Measurements from ENCODE around the gene TACC2.

TACC2 gene

DNA sequence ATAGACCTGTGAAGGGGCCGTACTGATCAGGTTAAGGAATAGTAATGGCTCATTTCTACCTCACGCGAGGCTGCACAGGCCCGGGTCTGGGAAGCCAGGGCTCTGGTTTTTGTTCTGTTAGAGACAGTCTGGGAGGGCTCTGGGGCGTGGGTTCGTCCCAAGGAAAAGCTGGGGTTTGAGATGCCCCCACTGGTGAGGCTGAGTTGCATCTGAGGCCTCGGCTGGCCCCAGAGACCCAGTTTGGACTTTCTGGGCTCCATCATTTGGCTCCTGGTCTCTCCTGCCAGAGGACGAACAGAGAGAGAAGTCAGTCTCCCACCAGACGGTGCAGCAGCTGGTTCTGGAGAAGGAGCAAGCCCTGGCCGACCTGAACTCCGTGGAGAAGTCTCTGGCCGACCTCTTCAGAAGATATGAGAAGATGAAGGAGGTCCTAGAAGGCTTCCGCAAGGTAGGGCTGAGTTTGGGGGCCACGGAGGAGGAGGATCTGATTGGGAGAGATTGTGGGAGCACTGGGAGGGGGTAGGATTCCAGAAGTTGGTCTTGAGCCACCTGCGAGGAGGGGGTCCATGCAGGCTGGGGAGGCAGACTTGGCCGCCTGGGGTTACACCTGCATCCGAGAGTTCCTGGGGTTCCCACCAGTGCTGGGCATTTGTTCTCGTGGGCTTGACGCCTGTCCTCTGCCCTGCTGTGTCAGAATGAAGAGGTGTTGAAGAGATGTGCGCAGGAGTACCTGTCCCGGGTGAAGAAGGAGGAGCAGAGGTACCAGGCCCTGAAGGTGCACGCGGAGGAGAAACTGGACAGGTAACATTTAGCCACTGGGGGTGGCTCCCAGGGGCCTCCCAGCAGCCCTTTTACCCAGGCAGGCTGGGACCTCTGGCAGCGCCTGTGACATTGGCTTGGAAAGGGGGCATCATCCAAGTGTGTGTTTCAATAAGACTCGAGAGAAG lies 259.7 kb downstream of the TACC2 start:
- H3K4me3 ChIP-seq (ENCODE audit: low read depth, low read length): no peak overlapping the region
- TF ChIP-seq, protein P1, sequence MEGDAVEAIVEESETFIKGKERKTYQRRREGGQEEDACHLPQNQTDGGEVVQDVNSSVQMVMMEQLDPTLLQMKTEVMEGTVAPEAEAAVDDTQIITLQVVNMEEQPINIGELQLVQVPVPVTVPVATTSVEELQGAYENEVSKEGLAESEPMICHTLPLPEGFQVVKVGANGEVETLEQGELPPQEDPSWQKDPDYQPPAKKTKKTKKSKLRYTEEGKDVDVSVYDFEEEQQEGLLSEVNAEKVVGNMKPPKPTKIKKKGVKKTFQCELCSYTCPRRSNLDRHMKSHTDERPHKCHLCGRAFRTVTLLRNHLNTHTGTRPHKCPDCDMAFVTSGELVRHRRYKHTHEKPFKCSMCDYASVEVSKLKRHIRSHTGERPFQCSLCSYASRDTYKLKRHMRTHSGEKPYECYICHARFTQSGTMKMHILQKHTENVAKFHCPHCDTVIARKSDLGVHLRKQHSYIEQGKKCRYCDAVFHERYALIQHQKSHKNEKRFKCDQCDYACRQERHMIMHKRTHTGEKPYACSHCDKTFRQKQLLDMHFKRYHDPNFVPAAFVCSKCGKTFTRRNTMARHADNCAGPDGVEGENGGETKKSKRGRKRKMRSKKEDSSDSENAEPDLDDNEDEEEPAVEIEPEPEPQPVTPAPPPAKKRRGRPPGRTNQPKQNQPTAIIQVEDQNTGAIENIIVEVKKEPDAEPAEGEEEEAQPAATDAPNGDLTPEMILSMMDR (IDR thresholded peaks at IDR 0.05; ENCODE audit: low read depth, low read length): no peak

DNA sequence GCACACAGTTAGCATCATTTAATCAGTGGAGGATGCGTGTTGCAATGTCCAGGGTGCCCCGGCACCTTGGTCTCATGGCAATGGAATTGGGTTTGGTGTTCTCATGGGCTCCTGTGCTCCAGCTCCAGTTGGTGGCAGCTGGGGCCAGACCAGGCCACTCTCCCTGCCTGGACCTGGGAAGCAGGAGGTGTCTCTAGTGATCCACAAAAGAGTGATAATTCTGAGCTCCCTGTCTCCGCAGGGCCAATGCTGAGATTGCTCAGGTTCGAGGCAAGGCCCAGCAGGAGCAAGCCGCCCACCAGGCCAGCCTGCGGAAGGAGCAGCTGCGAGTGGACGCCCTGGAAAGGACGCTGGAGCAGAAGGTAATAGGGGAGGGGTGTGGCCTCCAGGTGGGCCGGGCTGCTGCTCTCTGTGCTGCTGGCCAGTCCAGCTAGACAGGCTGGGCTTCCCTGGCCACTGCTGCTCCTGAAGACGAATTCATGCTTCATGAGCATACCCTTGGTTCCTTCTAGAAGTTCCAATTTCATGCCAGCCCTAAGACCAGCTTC lies 260.4 kb downstream of the TACC2 start:
- TF ChIP-seq, protein P1 (IDR thresholded peaks at IDR 0.05; ENCODE audit: low read depth, low read length): no peak
- H3K4me3 ChIP-seq (ENCODE audit: low read depth, low read length): no peak overlapping the region

DNA sequence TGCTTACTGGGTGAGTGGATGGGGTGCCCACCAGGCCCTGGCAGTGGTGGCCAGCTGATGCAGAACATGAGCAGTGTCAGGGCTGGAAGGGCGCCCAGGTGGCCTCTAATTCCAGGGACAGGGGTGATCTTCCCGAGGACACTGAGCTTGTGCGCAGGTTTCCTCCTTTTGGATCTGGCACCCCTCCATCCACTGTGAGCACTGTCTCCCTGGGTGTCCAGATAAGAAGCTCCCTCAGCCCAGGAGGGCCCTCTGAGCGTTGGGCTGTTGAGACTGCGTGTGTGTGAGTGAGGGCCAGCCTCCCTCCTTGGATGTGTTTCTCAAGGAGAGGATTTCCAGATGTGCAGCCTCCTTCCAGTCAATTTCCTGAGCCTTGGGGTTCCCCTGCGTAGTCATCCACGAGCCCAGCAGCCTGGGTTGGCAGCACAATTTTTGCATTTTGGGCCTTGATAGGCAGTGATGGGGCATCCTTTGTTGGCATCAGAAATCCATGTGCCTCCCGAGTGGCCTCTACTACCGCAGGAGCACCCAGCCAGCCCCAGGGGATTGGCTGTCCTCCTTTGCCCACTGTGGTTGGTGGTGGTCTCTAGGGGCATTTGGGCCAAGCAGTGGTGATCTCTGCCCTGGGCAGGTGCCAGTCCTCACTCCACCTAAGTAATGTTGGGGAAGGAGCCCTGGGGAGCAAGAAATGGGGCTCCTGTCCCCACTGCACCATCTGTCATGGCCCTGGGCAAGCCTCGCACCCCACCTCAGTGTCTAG lies 261.2 kb downstream of the TACC2 start:
- TF ChIP-seq, protein P1 (IDR thresholded peaks at IDR 0.05; ENCODE audit: low read depth, low read length): no peak
- no peak overlapping the region for H3K4me3 ChIP-seq (ENCODE audit: low read depth, low read length)

DNA sequence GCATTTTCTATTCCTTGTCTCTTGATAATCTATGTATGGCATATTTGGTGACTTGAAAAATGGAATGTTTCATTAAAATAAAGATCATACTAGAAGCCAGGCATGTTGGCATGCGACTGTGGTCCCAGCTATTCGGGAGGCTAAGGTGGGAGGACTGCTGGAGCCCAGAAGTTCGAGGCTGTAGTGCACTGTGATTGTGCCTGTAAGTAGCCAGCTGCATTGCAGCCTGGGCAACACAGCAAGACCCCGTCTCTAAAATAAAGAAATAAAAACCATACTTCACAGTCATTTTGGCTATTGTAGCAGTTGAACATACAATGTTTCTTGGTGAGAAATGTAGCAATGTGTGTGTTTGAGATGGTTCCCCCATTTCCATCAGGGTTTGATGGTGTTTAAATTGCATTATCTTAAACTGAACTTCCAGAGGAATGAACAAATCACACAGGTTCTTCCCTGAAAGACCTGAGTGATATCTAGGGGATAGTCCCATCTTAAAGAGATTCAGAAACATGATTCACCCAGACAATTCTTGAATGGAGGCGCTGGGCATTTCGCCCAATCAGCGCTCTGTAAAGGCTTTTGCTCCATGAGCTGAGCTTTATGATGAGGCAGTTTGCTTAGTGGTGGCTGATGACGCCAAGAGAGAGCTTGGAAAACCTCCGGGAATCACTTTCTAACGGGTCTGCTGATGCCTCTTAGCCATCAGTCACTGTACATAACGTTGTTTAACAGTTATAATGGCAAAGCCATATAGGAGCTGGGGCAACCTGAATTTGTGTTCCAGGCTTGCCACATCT lies 262.7 kb downstream of the TACC2 start:
- no peak overlapping the region for H3K4me3 ChIP-seq (ENCODE audit: low read depth, low read length)
- TF ChIP-seq, protein P1 (IDR thresholded peaks at IDR 0.05; ENCODE audit: low read depth, low read length): no peak

DNA sequence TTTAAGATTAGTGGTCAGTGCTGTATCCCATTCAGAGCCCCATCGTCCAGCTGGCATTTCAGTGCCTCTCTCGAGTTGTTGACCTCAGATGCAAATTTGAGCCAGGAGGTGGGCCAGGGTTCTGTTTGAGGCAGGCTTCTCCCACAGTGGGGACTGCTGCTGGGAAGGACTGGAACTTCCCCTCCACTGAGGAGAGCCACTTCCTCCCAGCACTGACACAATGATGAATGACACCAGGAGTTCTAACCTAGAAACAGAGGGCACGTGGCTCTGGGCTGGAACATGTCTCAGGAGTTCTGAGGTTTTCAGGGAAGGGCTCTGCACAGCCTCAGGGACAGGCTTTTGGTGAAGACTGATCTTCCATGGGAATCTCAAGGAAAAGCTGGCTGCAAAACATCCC lies 263.8 kb downstream of the TACC2 start:
- TF ChIP-seq, protein P1 (IDR thresholded peaks at IDR 0.05; ENCODE audit: low read depth, low read length): no peak
- no peak overlapping the region for H3K4me3 ChIP-seq (ENCODE audit: low read depth, low read length)

DNA sequence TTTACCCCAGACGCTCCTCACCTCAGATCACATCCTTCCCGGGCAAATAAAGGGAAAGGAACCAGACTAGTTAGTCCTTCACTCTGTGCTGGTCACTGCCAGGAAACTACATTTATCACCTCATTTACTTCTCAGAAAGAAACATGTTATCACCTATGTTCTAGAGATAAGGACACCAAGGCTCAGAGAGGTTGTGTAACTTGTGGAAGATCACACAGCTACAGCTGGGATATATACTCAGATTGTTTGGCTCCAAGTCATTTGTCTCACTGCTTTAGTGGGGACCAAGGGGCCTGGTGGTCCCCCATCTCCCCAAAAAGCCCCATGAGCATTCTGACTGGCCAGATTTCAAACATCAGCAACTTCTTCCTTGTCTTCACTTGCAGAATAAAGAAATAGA lies 264.6 kb downstream of the TACC2 start:
- H3K4me3 ChIP-seq (ENCODE audit: low read depth, low read length): no peak overlapping the region
- TF ChIP-seq, protein P1 (IDR thresholded peaks at IDR 0.05; ENCODE audit: low read depth, low read length): no peak
